Brain microvascular endothelial cell (primary cell): ENCODE data around the gene TTC34.

Source experiments
- DNase-seq: peaks from one replicate; pipeline ENCODE4 v3.0.0-alpha.2; 2020
- H3K27ac ChIP-seq: fragments of 250-450 bp; sonication (Bioruptor Pico); 2 replicates; pipeline ENCODE4 v1.5.1; 2020; ENCODE audit warnings: mild to moderate bottlenecking, moderate library complexity
- H3K27me3 ChIP-seq: fragments of 250-450 bp; sonication (Bioruptor Pico); replicated peaks from 2 replicates; pipeline ENCODE4 v1.5.1; 2020; ENCODE audit warnings: mild to moderate bottlenecking
- H3K36me3 ChIP-seq: fragments of 250-450 bp; sonication (Bioruptor Pico); replicated peaks from 2 replicates; pipeline ENCODE4 v1.5.1; 2020; ENCODE audit warnings: mild to moderate bottlenecking
- H3K4me3 ChIP-seq: 2 replicates; pipeline ENCODE4 v1.5.1; 2011; ENCODE audit warnings: low read depth, mild to moderate bottlenecking, control low read depth, low read length, moderate library complexity
- in situ Hi-C: cut with HindIII; loops from 2 replicates; pipeline ENCODE4 v1.10.0; 2017; ENCODE audit warnings: low sequenced_read_pairs, low pct_ligation_motif_present
- TF ChIP-seq, protein P1 (sequence below): IDR thresholded peaks from 2 replicates; pipeline ENCODE4 v1.5.1; 2011; ENCODE audit warnings: low read depth, mild to moderate bottlenecking, moderate library complexity, low read length, control low read depth, inconsistent platforms; ENCODE audit errors: missing control alignments

The TTC34 gene

DNA sequence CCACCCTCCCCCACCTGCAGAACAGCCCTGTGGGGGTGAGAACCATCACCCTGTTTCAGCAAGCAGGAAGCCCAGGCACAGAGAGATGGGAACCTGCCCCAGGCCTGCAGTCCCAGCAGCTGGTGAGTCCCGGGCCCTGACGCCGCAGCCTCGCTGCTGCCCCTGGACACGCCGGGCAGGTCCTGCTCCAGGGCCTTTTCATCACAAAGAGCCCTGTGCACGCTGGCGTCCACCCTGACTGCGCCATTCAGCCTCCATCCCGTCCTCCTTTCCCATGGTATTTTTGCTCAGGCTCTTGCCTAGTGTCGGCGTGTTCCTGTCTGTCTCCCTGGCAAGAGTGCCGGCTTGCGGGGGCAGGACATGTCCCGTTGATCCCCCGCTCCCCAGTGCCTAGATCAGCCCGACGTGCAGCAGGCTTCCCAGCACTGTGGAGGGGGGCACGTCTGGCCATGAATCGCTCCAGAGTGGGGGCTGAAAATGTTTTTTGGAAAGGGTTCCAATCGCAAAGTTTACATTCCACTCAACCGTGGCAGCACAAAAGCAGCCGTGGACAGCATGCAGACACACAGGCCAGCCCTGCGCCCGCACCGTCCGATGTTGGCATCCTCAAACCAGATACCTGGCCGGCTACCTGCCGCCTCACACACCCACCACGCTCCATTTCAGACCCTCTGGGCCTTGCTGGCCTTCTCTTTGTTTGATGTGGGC is 6.3 kb upstream of the TTC34 start:
- Histone ChIP-seq H3K36me3 (no peaks in the 10 kb centered on the region), H3K4me3 (no peak overlapping the region), H3K27ac (no peak overlapping the region), H3K27me3 (no peaks in the 10 kb centered on the region)
- in situ Hi-C loops = no loop called here
- DNase-seq = no peak
- TF ChIP-seq, protein P1, sequence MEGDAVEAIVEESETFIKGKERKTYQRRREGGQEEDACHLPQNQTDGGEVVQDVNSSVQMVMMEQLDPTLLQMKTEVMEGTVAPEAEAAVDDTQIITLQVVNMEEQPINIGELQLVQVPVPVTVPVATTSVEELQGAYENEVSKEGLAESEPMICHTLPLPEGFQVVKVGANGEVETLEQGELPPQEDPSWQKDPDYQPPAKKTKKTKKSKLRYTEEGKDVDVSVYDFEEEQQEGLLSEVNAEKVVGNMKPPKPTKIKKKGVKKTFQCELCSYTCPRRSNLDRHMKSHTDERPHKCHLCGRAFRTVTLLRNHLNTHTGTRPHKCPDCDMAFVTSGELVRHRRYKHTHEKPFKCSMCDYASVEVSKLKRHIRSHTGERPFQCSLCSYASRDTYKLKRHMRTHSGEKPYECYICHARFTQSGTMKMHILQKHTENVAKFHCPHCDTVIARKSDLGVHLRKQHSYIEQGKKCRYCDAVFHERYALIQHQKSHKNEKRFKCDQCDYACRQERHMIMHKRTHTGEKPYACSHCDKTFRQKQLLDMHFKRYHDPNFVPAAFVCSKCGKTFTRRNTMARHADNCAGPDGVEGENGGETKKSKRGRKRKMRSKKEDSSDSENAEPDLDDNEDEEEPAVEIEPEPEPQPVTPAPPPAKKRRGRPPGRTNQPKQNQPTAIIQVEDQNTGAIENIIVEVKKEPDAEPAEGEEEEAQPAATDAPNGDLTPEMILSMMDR = no peak

DNA sequence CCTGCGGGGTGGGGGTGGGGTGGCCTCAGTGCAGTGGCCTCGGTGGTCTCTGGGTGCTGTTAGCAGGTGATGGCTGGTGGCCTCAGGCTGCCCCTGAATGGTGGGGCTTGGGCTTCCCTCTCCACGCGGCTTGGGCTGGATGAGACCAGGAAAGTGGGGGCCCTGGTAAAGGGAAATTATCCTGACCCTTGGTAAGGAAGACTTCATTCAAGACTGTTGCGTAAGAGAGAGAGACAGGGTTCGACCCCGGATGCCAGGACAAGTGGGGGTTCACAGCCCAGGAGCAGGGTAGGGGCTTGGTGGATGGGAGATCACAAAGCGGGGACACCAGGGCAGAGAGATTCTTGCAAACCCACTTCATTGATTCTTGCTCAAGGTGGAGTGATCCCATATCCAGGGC is 5.5 kb upstream of the TTC34 start:
- no peaks in the 10 kb centered on the region for H3K27me3 ChIP-seq
- no peak overlapping the region for H3K4me3 ChIP-seq
- in situ Hi-C loops = no loop called here
- DNase-seq = no peak
- no peaks in the 10 kb centered on the region for H3K36me3 ChIP-seq
- no peak overlapping the region for H3K27ac ChIP-seq
- TF ChIP-seq, protein P1 = no peak

DNA sequence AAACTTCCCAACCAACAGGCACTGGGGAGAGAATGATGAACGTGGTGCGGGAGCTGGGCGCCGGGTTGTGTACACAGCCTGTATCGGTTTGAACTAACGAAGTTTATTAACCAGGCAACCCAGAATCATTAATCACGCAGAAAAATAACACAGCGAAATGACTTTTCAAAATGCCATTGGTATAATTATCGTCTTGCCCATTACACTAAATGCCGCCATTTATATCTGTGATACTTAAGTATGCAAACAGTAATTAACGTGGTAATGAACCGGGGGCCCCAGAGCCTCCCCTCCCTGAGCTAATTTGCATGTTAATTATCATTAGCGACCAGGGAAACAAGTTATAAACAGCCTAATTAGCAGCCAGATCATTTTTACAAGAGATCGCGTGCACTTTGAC is 5.1 kb upstream of the TTC34 start:
- in situ Hi-C loops = no loop called here
- Histone ChIP-seq H3K4me3 (no peak overlapping the region), H3K27ac (no peak overlapping the region), H3K36me3 (no peaks in the 10 kb centered on the region), H3K27me3 (no peaks in the 10 kb centered on the region)
- TF ChIP-seq, protein P1 = no peak
- DNase-seq = no peak

DNA sequence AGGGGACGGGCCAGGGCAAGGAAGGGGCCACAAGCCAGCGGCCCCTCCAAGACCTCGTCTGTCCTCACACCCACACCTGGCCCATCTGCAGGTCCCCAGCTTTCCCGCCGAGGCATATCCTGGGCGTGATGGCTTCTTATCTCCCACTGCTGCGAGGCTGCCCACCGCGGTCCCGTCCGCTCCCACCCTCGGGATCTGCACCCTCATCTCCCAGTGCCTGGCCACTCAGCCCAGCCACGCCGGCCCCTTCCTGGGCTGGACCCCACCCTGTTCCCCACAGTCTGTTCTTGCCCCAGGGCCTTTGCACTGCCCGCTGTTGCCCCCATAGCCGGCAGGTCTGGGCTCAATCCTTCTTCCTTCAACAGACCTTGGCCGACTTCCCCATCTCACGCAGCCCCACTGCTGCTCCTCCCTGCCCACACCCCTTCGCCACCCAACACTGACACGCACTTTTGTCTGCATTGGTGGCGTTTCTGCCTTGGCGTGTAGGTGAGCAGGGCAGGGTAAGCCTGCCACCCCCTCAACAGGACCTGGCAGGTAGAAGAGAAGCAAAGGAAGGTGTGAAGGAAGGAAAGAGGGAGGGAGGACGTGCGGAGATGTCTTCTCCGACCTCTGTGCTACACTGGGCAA is 4.4 kb upstream of the TTC34 start:
- Histone ChIP-seq H3K27me3 (no peaks in the 10 kb centered on the region), H3K27ac (no peak overlapping the region), H3K36me3 (no peaks in the 10 kb centered on the region), H3K4me3 (no peak overlapping the region)
- DNase-seq = no peak
- in situ Hi-C loops = no loop called here
- TF ChIP-seq, protein P1 = no peak

DNA sequence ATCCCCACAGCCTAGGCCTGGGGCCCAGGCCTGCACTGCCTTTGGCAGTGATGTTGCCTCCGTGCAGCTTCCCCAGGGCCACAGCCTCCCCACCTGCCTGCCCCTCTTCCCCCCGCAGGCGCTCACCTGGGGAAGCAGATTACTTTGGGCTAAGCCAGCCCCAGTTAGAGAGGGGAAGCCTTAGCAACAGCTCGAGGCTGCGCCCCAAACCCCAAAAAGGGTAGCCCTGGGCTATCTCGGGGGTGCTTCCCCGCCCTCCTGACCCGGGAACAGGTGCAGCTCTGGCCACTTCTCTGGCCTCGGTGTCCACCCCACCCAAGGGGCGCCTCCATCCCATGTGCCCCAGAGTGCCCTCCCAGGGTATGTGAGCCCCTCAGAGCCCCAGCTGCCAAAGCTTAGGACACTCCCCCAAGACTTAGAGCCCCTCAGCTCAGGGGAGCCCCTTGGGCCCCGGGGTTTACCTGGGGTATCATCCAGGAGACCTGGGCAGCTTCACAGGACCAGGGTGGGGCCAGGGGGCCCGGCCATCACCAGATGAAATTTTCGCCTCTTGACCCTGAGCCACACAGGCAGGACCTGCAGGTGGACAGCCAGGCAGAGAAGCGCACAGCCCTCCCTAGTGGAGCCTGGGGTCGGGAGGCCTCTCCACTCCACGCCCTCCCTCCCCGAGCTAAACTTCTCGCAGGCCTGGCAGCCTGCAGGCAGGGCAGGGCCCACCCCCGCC is 3.3 kb upstream of the TTC34 start:
- H3K27me3 ChIP-seq = no peaks in the 10 kb centered on the region
- in situ Hi-C loops = no loop called here

More for the DNA sequence above, 3.3 kb upstream of the TTC34 start:
- no peak for DNase-seq
- TF ChIP-seq, protein P1 = no peak
- no peaks in the 10 kb centered on the region for H3K36me3 ChIP-seq
- H3K4me3 ChIP-seq = no peak overlapping the region
- no peak overlapping the region for H3K27ac ChIP-seq
